Measurements from ENCODE around the gene KLHDC7B. TPM values are rescaled to one million over a fixed set of nuclear protein-coding genes. Genes with fewer than 3 reads are reported as not detected.
"Not testable (repeated sequence)": the region's sequence is repeated elsewhere in the genome, so short reads cannot be mapped to it uniquely, and the experiment has no call there.

KLHDC7B gene
- total RNA-seq, 2 donors from 2014 or later: 4.2 to 4.4 TPM

DNA sequence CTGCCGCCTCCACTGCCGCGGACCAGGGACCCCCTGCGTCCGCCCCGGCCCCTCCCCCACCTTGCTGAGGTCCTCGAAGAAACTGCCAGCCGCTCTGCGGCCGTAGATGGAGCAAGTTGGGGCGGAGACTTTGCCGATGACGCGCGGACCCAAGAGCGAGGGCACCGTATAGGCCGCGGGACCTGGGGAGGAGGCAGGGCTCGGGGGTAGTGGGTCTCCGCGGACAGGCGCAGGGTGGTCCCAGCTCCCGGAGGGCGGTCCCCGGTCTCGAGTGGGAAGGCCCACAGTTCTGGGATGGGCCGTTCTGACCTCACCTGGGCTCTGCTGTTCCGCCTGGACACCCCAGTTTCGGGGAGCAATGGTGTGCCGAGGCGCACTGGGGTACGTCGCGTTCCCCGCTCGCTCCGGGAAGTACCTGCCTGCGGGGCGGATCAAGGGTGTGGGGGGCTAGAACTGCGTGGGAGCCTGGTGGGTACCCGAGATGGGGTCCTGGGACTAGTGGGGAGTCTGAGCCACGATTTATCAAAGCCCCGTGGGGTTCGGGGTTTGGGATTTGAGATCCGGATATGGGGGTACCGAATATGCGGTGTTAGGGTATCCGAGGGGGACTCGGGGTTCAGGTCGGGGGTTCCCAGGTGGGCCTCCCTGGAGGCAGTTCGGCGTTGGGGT lies 14.7 kb upstream of the KLHDC7B start:
- Mint-ChIP-seq H3K36me3 (ENCODE audit: low read depth) (peaks cover 50% of the 10 kb centered on the region), H3K9me3 (no peaks in the 10 kb centered on the region), H3K4me3 (peak overlapping the region; percentile 90), H3K27me3 (no peaks in the 10 kb centered on the region), H3K27ac (peak overlapping the region; percentile 98), H3K4me1 (peaks cover 10% of the 10 kb centered on the region)
- ATAC-seq (replicated peaks): peak; percentile 56

DNA sequence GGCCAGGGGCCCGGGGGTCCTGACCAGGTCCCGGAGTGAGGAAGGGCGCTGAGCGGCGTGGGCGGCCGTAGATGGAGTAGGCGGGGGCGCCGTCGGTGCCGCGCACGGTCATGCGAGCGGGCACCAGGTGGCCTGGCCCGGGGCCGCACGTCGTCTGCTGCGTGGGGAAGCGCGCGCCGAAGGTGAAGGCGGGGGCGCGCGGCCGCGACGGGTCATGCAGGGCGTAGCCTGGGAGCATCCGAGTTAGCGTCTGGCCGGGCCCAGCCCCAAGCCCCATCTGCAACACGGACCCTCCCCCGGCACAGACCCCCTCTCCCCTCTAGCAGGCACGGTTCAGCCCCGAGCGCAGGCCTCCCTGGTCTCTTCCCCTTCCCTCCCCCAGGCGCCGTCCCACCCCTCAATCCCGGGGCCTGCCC lies 14.1 kb upstream of the KLHDC7B start:
- Mint-ChIP-seq H3K4me1 (peaks cover 10% of the 10 kb centered on the region), H3K9me3 (no peaks in the 10 kb centered on the region)
- ATAC-seq (replicated peaks): peak; percentile 67

DNA sequence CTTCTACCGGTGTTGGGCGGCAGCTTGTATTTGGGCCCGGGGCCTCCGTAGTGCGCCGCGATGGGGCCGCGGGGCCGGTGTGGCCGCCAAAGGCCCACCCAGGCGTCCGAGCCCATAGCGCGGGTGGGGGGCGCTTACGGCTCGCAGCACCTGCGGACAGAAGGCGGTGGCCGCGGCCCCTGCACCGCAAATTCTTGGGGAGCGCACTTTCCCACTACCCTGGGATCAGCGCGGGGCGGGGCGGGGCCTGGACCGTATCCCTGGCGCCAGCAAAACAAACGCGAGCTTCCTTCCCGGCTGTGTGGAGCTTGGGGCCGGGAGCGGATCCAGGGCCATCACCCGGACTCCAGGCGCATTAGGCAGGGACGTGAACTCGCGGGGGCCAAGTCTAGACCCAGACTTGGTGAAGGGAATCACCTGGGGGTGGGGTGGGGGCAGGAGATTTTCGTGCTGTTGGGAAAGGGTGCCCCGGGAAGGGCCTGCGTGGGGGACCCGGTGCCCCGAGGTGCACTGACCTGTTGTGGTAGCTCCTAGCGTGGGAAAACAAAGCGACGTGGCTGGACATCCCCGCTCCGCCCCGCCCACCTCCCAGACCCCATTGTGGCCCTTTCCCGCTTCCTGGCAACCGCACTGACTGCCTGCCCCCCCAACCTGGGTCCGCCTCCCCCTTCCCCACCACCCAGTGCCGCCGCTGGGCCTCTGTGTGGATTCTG lies 13.6 kb upstream of the KLHDC7B start:
- ATAC-seq (replicated peaks): peak; percentile 12
- H3K27ac Mint-ChIP-seq: peak overlapping the region; percentile 98
- H3K27me3 Mint-ChIP-seq: no peaks in the 10 kb centered on the region
- H3K36me3 Mint-ChIP-seq (ENCODE audit: low read depth): peaks cover 43% of the 10 kb centered on the region
- H3K4me1 Mint-ChIP-seq: peaks cover 10% of the 10 kb centered on the region
- H3K4me3 Mint-ChIP-seq: peak overlapping the region; percentile 90
- no peaks in the 10 kb centered on the region for H3K9me3 Mint-ChIP-seq

More for the DNA sequence above, 14.1 kb upstream of the KLHDC7B start:
- Mint-ChIP-seq H3K4me3 (peak overlapping the region; percentile 90), H3K36me3 (ENCODE audit: low read depth) (peaks cover 48% of the 10 kb centered on the region), H3K27me3 (no peaks in the 10 kb centered on the region), H3K27ac (peak overlapping the region; percentile 98)

DNA sequence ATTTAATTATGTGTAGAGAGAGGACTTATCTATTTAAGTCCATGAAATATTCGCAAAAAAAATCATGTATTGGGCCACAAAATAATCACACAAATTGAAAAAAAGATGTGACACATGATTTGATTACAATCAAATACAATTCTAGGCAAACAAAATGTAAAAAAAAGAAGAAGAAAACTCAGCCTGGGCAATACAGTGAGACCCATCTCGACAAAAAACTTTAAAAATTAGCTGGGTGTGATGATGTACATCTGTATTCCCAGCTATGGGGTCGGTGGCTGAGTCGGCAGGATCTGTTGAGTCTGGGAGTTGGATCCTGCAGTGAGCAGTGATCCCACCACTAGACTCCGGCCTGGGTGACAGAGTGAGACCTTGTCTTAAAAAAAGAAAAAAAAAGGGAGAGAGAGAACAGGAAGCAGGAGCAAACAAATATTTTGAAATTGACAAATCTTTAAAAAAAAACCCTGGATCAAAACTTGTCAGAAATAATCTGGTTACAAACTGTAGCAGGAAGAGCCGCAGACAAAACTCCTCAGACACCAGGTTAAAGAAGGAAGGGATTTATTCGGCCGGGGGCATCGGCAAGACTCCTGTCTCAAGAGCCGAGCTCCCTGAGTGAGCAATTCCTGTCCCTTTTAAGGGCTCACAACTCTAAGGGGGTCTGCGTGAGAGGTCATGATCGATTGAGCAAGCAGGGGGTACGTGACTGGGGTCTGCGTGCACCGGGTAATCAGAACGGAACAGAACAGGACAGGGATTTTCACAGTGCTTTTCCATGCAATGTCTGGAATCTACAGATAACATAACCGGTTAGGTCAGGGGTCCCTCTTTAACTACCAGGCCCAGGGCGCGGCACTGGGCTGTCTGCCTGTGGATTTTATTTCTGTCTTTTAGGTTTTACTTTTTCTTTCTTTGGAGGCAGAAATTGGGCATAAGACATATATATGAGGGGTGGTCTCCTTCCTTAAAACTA lies 12.6 kb upstream of the KLHDC7B start:
- Mint-ChIP-seq H3K9me3 (no peaks in the 10 kb centered on the region), H3K4me1 (peaks cover 15% of the 10 kb centered on the region), H3K4me3 (peak overlapping the region; percentile 90), H3K27me3 (no peaks in the 10 kb centered on the region), H3K27ac (peak overlapping the region; percentile 98), H3K36me3 (ENCODE audit: low read depth) (peaks cover 33% of the 10 kb centered on the region)
- no peak for ATAC-seq (replicated peaks)

DNA sequence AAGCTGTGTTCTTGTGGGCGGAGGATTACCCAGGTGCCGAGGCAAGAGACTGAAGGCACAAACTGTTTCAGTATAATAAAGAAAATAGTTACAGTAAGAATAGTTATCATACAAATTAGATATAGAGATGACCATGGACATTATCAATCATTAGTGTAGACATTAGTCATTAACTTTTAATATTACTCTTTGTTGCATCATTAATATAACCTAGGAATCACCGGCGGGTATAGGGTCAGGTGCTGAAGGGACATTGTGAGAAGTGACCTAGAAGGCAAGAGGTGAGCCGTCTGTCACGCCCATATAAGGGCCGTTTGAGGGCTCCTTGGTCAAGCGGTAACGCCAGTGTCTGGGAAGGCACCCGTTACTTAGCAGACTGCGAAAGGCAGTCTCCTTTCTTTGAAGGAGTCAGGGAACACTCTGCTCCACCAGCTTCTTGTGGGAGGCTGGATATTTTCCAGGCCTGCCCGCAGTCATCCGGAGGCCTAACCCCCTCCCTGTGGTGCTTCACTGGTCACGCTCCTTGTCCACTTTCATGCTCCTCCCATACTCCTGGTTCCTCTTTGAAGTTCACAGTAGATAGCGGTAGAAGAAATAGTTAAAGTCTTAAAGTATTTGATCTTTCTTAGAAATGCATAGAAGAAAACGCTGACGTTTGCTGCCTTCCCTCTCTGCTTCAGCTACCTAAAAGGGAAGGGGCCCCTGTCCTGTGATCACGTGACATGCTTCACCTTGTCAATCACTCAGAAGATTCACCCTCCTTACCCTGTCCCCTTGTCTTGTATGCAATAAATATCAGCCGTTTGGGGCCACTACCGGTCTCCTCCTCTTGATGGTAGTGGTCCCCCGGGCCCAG lies 11.6 kb upstream of the KLHDC7B start:
- Mint-ChIP-seq H3K27ac (peak overlapping the region; percentile 98), H3K4me1 (peaks cover 20% of the 10 kb centered on the region), H3K36me3 (ENCODE audit: low read depth) (peaks cover 23% of the 10 kb centered on the region), H3K4me3 (peak overlapping the region; percentile 90)
- ATAC-seq (replicated peaks); H3K9me3 Mint-ChIP-seq; H3K27me3 Mint-ChIP-seq: not testable (repeated sequence)

DNA sequence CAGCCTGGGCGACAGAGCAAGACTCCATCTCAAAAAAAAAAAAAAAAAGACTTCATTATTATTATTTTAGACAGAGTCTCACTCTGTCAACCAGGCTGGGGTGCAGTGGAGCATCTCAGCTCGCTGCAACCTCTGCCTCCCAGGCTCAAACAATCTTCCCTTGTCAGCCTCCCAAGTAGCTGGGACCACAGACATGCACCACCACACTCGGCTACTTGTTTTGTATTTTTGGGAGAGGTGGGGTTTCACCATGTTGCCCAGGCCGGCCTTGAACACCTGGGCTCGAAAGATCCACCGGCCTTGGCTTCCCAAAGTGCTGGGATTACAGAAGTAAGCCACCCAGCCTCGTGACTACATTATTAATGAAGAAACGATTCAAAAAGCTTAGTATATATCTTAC lies 10.6 kb upstream of the KLHDC7B start:
- Mint-ChIP-seq H3K36me3 (ENCODE audit: low read depth) (peaks cover 28% of the 10 kb centered on the region), H3K4me3 (no peak overlapping the region), H3K27ac (no peak overlapping the region), H3K4me1 (peaks cover 23% of the 10 kb centered on the region), H3K27me3 (no peaks in the 10 kb centered on the region), H3K9me3 (no peaks in the 10 kb centered on the region)
- no peak for ATAC-seq (replicated peaks)

DNA sequence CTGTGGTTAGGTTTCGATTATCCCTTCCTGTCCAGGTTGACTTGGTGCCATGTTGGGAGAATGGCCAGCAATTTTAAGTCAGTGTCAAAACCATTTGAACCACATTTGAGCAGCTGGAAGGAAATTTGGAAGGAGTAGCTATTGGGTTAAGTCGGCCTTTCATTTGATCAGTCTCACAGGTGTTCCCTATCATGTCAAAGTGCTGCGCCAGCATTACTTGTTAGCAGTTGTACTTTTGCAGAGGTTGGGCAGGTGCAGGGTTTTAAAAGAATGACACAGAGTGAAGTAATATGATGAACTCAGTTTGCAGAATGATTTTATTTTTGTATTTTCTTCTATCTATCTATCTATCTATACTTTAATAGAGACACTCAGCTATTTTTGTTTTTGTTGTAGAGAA lies 9.5 kb upstream of the KLHDC7B start:
- Mint-ChIP-seq H3K36me3 (ENCODE audit: low read depth) (peaks cover 23% of the 10 kb centered on the region), H3K27ac (peak overlapping the region; percentile 52), H3K9me3 (no peaks in the 10 kb centered on the region), H3K4me1 (peaks cover 33% of the 10 kb centered on the region), H3K4me3 (no peak overlapping the region), H3K27me3 (no peaks in the 10 kb centered on the region)
- ATAC-seq (replicated peaks): no peak

DNA sequence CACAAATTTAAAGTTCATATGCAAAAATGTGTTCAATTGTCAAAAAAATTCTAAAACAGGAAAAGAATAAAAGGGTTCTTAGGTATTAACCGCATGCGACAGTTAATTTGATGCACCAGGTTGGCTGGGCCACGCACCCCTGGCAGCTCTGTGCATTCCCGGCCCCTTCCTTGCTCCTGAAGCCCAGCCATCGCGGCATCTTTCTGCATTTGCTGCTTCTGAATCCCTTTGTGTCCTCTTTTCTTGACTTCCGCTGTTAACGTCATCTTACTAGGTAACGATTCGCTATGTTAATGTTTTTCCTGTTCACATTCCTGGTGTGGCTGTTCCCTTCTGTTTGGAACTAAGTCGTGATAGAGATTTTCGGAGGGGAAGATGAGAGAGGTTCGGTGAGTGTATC lies 7.9 kb upstream of the KLHDC7B start:
- H3K27ac Mint-ChIP-seq: peak overlapping the region; percentile 89
- peaks cover 25% of the 10 kb centered on the region for H3K36me3 Mint-ChIP-seq (ENCODE audit: low read depth)
- no peaks in the 10 kb centered on the region for H3K9me3 Mint-ChIP-seq
- peaks cover 39% of the 10 kb centered on the region for H3K4me1 Mint-ChIP-seq
- no peak for ATAC-seq (replicated peaks)
- peak overlapping the region; percentile 64 for H3K4me3 Mint-ChIP-seq
- H3K27me3 Mint-ChIP-seq: no peaks in the 10 kb centered on the region

DNA sequence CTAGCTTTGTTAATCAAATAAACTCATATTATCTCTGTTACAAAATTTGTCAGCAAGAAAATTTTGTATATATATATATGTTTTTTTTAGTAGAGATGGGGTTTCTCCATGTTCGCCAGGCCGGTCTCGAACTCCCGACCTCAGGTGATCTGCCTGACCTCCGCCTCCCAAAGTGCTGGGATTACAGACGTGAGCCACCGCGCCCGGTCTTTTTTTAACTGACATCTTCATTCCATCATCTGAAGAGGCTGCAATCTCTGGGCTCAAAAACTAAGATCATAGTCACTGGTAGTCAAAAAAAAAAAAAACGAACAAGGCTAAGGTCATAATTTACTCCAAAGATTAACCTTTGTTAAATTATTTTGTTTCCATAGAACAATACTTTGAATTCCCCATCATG lies 5.3 kb upstream of the KLHDC7B start:
- peaks cover 18% of the 10 kb centered on the region for H3K36me3 Mint-ChIP-seq (ENCODE audit: low read depth)
- H3K4me1 Mint-ChIP-seq: peaks cover 38% of the 10 kb centered on the region
- no peak for ATAC-seq (replicated peaks)
- H3K27ac Mint-ChIP-seq: peak overlapping the region; percentile 89
- no peaks in the 10 kb centered on the region for H3K9me3 Mint-ChIP-seq
- no peaks in the 10 kb centered on the region for H3K27me3 Mint-ChIP-seq
- peak overlapping the region; percentile 64 for H3K4me3 Mint-ChIP-seq

DNA sequence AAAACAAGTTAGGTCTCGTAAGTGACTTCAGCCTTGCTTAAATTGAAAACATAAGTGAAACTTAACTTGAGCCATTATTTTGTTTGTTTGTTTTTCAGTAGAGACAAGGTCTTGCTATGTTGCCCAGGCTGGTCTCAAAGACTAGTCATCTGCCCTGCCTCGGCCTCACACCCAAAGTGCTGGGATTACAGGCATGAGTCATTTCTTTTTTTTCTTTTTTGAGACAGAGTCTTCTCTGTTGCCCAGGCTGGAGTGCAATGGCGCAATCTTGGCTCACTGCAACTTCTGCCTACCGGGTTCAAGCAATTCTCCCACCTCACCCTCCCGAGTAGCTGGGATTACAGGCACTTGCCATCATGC lies 4.1 kb upstream of the KLHDC7B start:
- not testable (repeated sequence) for H3K27me3 Mint-ChIP-seq, H3K9me3 Mint-ChIP-seq
- H3K4me3 Mint-ChIP-seq: peak overlapping the region; percentile 64
- ATAC-seq (replicated peaks): peak; percentile 51
- peaks cover 18% of the 10 kb centered on the region for H3K36me3 Mint-ChIP-seq (ENCODE audit: low read depth)
- H3K27ac Mint-ChIP-seq: peak overlapping the region; percentile 89
- H3K4me1 Mint-ChIP-seq: peaks cover 42% of the 10 kb centered on the region

DNA sequence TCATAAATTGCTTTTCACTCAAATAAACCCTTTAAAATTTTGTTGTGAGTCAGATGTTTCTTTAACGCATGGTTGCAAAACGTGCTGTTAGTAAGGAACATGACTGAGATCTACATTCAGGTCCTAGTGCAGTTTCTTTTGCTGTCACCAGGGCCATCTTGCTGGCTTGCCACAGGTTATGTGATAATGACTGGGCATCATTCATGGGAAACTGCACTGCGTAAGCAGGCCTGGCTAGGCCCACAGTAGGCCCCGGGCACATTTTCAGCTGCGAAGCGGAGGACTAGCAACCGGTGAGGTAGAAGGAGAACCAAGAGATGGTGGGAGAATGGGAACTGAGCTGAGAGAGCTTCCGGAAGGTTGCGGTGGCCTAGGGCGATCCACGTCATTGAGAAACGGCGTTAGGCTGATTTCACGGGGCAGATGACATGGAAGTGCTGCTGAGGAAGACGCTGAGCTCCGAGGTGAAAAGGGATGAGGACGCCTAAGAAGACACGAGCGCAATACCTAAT lies 3.2 kb upstream of the KLHDC7B start:
- H3K27me3 Mint-ChIP-seq: no peaks in the 10 kb centered on the region
- peak overlapping the region; percentile 89 for H3K27ac Mint-ChIP-seq
- peak overlapping the region; percentile 64 for H3K4me3 Mint-ChIP-seq
- H3K4me1 Mint-ChIP-seq: peaks cover 42% of the 10 kb centered on the region
- ATAC-seq (replicated peaks): peak; percentile 44
- H3K36me3 Mint-ChIP-seq (ENCODE audit: low read depth): peaks cover 18% of the 10 kb centered on the region
- H3K9me3 Mint-ChIP-seq: no peaks in the 10 kb centered on the region

DNA sequence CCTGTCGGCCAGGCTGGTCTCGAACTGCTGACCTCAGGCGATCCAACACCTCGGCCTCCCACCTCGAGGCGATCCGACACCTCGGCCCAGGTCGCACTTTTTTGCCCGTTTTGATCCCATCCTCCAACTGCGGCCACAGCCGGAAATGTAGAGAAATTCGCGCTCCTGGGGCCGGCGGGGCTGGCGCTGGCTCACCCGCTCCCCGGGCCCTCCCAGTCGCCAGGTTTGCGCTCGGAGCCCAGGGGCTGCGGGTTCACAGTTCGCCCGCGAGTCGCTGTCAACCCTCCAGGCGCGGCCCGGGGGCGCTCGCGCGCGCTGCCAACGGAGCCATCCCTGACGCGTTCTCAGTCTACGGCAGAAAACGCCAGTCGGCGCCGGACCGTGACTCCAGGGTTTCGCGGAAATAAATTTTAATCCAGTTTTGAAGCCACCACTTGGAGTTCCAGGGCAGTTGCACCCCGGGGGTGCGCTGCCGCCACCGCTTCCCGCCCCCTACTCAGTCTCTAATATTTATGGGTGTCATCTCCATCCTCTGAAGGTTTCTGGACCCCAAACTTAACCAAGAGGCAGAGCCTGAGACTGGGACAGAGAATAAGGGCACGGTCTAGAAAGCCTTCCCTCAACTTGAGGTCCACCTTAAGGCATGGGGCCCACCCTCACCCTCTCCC lies 1.5 kb upstream of the KLHDC7B start:
- Mint-ChIP-seq H3K27ac (peak overlapping the region; percentile 74), H3K36me3 (ENCODE audit: low read depth) (peaks cover 16% of the 10 kb centered on the region), H3K4me3 (peak overlapping the region; percentile 68), H3K4me1 (peaks cover 32% of the 10 kb centered on the region), H3K27me3 (no peaks in the 10 kb centered on the region), H3K9me3 (no peaks in the 10 kb centered on the region)
- ATAC-seq (replicated peaks): peak; percentile 28

DNA sequence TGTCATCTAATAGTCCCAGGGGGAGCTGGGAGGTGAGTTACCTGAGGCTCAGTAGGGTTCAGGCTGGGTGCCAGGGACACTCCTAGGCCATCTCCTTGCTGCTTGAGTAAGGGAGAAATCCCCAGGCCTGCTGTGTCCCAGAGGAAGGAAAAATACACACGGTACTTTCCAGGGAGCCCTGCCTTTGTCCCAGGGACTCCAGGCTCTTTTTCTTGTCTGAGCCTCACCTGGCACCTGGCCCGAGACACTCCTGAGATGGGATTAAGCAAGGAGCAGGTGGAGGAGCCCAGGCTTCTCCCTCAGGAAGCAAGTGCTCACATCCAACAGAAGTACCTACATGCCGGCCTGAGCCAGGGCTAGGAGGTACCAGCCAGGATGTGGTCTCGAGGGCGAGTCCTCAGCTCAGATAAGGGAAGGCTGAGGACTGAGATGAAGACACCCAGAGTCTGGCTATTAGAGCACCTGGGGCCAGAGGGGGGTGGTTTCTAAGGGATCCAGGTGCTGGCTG lies 899 bp upstream of the KLHDC7B start:
- no peak for ATAC-seq (replicated peaks)
- Mint-ChIP-seq H3K27ac (peak overlapping the region; percentile 74), H3K27me3 (no peaks in the 10 kb centered on the region), H3K4me1 (peaks cover 30% of the 10 kb centered on the region), H3K4me3 (peak overlapping the region; percentile 68), H3K9me3 (no peaks in the 10 kb centered on the region), H3K36me3 (ENCODE audit: low read depth) (peaks cover 10% of the 10 kb centered on the region)
